BJ (cell line): ENCODE results near the gene HOXB8. TPM values are rescaled to one million over a fixed set of nuclear protein-coding genes. Genes with fewer than 3 reads are reported as not detected.

ENCODE experiments used
- CTCF ChIA-PET: fragments of 350-600 bp; formaldehyde crosslinking; extraction: SDS; loops from one replicate; lab custom pipeline; 2021; ENCODE audit warnings: antibody characterized with exemption, inconsistent platforms; lab: Yijun Ruan, JAX
- POLR2A ChIA-PET: fragments of 300-600 bp; sonication (Branson Sonifier 250); formaldehyde crosslinking; extraction: SDS; loops from one replicate; lab custom pipeline; 2021; ENCODE audit warnings: antibody characterized with exemption; lab: Charles Lee
- DNase-seq: peaks from one replicate; pipeline ENCODE4 v3.0.0-alpha.2; 2011; ENCODE audit warnings: low read depth
- H3K27me3 ChIP-seq: 2 replicates; pipeline ENCODE4 v1.6.0; 2011; ENCODE audit warnings: low read length; ENCODE audit not compliant: control insufficient read depth, insufficient read depth
- H3K36me3 ChIP-seq: 2 replicates; pipeline ENCODE4 v1.5.1; 2011; ENCODE audit warnings: low read length; ENCODE audit not compliant: control insufficient read depth, insufficient read depth
- H3K4me3 ChIP-seq: 2 replicates; pipeline ENCODE4 v1.5.1; 2011; ENCODE audit warnings: low read depth, mild to moderate bottlenecking, control low read depth, low read length
- polyA plus RNA-seq: library from polyadenylated mRNA; depleted of rRNA; stranded (reverse); fragments of >200 nt; gene quantifications from 2 replicates; pipeline ENCODE4 v1.2.3, GENCODE V29; 2011
- TF ChIP-seq, protein P1 (sequence below): IDR thresholded peaks from 2 replicates; pipeline ENCODE4 v1.5.1; 2011; ENCODE audit warnings: low read depth, mild to moderate bottlenecking, control low read depth, inconsistent platforms, low read length, moderate library complexity; ENCODE audit not compliant: insufficient read depth

The HOXB8 gene
- polyA plus RNA-seq, 1 experiment, result not detected

GRCh38 chr17:48622857-48623256 is 7.8 kb upstream of the HOXB8 start:
- POLR2A ChIA-PET, result no interaction called here
- peaks cover 86% of the 10 kb centered on the region for H3K27me3 ChIP-seq
- TF ChIP-seq, protein P1, sequence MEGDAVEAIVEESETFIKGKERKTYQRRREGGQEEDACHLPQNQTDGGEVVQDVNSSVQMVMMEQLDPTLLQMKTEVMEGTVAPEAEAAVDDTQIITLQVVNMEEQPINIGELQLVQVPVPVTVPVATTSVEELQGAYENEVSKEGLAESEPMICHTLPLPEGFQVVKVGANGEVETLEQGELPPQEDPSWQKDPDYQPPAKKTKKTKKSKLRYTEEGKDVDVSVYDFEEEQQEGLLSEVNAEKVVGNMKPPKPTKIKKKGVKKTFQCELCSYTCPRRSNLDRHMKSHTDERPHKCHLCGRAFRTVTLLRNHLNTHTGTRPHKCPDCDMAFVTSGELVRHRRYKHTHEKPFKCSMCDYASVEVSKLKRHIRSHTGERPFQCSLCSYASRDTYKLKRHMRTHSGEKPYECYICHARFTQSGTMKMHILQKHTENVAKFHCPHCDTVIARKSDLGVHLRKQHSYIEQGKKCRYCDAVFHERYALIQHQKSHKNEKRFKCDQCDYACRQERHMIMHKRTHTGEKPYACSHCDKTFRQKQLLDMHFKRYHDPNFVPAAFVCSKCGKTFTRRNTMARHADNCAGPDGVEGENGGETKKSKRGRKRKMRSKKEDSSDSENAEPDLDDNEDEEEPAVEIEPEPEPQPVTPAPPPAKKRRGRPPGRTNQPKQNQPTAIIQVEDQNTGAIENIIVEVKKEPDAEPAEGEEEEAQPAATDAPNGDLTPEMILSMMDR, result no peak

DNA sequence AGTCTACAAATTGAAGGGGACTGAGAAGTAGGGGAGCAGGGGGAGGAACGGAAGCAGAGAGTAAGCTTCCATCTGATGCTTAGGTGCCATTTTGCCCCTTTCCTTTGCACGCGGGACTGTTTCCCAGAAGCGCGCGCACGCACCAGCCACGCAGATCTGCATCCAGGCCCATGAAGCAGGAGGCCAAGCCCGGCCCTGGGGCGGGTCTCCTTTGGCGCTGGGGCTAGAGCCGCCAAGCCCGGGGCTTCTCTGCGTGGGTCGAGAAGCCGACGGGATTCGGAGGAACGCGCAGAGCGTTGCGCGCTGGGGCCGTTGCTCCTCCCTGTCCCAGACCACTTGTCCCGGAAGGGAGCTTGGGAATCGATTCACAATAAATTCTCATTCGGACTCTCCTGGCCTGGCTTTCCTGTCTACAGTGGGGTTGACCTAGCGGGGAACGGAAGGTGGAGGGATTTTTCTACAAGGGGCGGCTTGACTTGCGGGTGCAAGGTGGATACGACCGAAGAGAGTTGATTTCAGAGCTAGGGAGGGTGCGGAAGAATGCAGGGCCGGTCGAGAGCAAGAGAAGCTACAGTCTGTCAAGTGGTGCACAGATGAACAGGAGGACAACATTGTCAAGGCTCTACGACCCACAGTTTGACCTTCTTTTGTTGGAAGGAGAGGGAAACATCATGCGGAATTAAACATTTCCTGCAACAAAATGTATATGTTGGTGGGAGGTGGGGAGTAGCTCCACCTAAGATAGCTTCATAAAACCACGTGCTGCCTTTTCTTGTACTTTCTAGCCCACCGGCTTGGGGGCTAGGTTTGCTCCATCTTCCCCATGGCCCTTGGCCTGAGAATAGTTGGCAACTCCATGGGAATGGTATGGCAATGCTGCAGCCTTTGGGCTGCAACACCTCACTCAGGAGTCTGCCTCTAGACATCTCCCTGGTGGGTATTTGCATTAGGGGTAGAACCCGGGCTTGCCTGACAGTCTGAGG is 6.6 kb upstream of the HOXB8 start:
- Histone ChIP-seq H3K27me3 (peaks cover 80% of the 10 kb centered on the region), H3K36me3 (no peaks in the 10 kb centered on the region), H3K4me3 (no peak overlapping the region)
- TF ChIP-seq, protein P1, result no peak
- no peak for DNase-seq
- ChIA-PET CTCF (interaction anchor here (0.6 to 2.1 kb wide), 7 partner anchors 9 to 462 kb away, joined by 3 to 6 read pairs (median 3); no protein-coding TSS in a partner anchor), POLR2A (no interaction called here)

More at GRCh38 chr17:48622857-48623256, 7.8 kb upstream of the HOXB8 start:
- CTCF ChIA-PET, result interaction anchor here (1.3 to 2.1 kb wide), 6 partner anchors 8 to 315 kb away, joined by 3 to 6 read pairs (median 5); partner anchors contain the start of gene HOXB8
- no peak overlapping the region for H3K4me3 ChIP-seq
- no peak for DNase-seq
- H3K36me3 ChIP-seq, result no peaks in the 10 kb centered on the region

GRCh38 chr17:48620461-48621139 is 5.5 kb upstream of the HOXB8 start:
- TF ChIP-seq, protein P1, result no peak
- ChIA-PET POLR2A (no interaction called here), CTCF (interaction anchor here (0.7 to 2.1 kb wide), 3 partner anchors 16 to 313 kb away, joined by 3 to 5 read pairs (median 3); no protein-coding TSS in a partner anchor)
- H3K36me3 ChIP-seq, result no peaks in the 10 kb centered on the region
- peaks cover 81% of the 10 kb centered on the region for H3K27me3 ChIP-seq
- no peak for DNase-seq
- H3K4me3 ChIP-seq, result no peak overlapping the region

- H3K4me3 ChIP-seq, result no peak overlapping the region
- ChIA-PET CTCF (interaction anchor here (0.6 to 2.6 kb wide), 5 partner anchors 268 to 732 kb away, joined by 3 to 13 read pairs (median 3); no protein-coding TSS in a partner anchor), POLR2A (no interaction called here)
- H3K27me3 ChIP-seq, result peaks cover 80% of the 10 kb centered on the region
- no peaks in the 10 kb centered on the region for H3K36me3 ChIP-seq
- TF ChIP-seq, protein P1, result no peak
- DNase-seq, result no peak
These were observed 4.8 kb upstream of the HOXB8 start for GRCh38 chr17:48619826-48620449.
